Spleen (tissue), 11 donors: ENCODE data around the gene CABP4. TPM values are rescaled to one million over a fixed set of nuclear protein-coding genes. Genes with fewer than 3 reads are reported as not detected.

Experiments
- DNase-seq: peaks from one replicate; pipeline ENCODE4 v3.0.0-alpha.2; 2020
- H3K27ac ChIP-seq, 8 donors: fragments of 200-600 bp; sonication (generic) in 7 of 8; 1 replicate in 4 of 8; 2 replicates in 4 of 8; pipeline versions ENCODE4 v1.5.0 to v1.8.0; 2016 to 2021; ENCODE audit warnings: inconsistent platforms in 4 of 8, mild to moderate bottlenecking in 4 of 8, moderate library complexity in 1 of 8
- H3K27me3 ChIP-seq, 7 donors: fragments of 200-600 bp; sonication (generic) in 6 of 7; replicated peaks in 1 of 7; 1 replicate in 4 of 7; 2 replicates in 3 of 7; pipeline versions ENCODE4 v1.5.0 to v1.8.0; 2016 to 2021; ENCODE audit warnings: inconsistent platforms in 3 of 7, mild to moderate bottlenecking in 1 of 7
- H3K36me3 ChIP-seq, 6 donors: fragments of 200-600 bp; sonication (generic) in 5 of 6; 1 replicate in 4 of 6; 2 replicates in 2 of 6; pipeline versions ENCODE4 v1.5.0 to v1.8.0; 2016 to 2021; ENCODE audit warnings: inconsistent platforms in 2 of 6
- H3K4me1 ChIP-seq, 6 donors: fragments of 200-600 bp; sonication (generic) in 5 of 6; 1 replicate in 3 of 6; 2 replicates in 3 of 6; pipeline versions ENCODE4 v1.5.0 to v1.8.0; 2016 to 2021; ENCODE audit warnings: inconsistent platforms in 3 of 6
- H3K4me3 ChIP-seq, 8 donors: fragments of 200-600 bp; sonication (generic) in 7 of 8; 1 replicate in 4 of 8; 2 replicates in 4 of 8; pipeline versions ENCODE4 v1.5.0 to v1.8.0; 2016 to 2021; ENCODE audit warnings: inconsistent platforms in 4 of 8, mild to moderate bottlenecking in 4 of 8, moderate library complexity in 2 of 8
- H3K9me3 ChIP-seq, 8 donors: fragments of 200-600 bp; sonication (generic) in 7 of 8; 1 replicate in 4 of 8; 2 replicates in 4 of 8; pipeline versions ENCODE4 v1.5.0 to v1.8.0; 2016 to 2021; ENCODE audit warnings: inconsistent platforms in 4 of 8
- CTCF ChIP-seq, 11 experiments: fragments of 200-600 bp in 7 of 11; fragments of 450-650 bp in 4 of 11; sonication (generic) in 4 of 11; IDR thresholded peaks in 8 of 11; conservative IDR thresholded peaks in 3 of 11; 1 replicate in 7 of 11; 2 replicates in 4 of 11; pipeline versions ENCODE4 v1.4.0 to v1.8.0; 2016 to 2021; ENCODE audit warnings: antibody characterized with exemption in 11 of 11, inconsistent platforms in 4 of 11, mild to moderate bottlenecking in 1 of 11
- POLR2A ChIP-seq, 3 donors: fragments of 450-650 bp; IDR thresholded peaks; one replicate each; pipeline ENCODE4 v1.5.1; 2017; ENCODE audit warnings: antibody characterized with exemption in 3 of 3, mild to moderate bottlenecking in 1 of 3
- POLR2AphosphoS5 ChIP-seq, 3 donors: sonication (generic); formaldehyde crosslinking; IDR thresholded peaks; one replicate each; pipeline ENCODE4 v1.5.1; 2017; ENCODE audit warnings: antibody characterized with exemption in 3 of 3
- WGBS, 5 donors: extraction: QIAGEN DNeasy Blood & Tissue Kit in 3 of 5; methylation state at CpG; one replicate each; pipeline versions ENCODE4 v1.1.5 to v1.1.7; 2013 to 2018; 5-methylcytosine and 5-hydroxymethylcytosine counted together
- intact Hi-C: fragments of 100-400 bp; cut with DNase I; formaldehyde crosslinking; loops from one replicate; pipeline ENCODE4 v1.15.0; 2023; ENCODE audit warnings: low total_unique reads
- polyA plus RNA-seq, 3 donors: library from polyadenylated mRNA; stranded (reverse); fragments of 200-250 nt; gene quantifications; one replicate each; pipeline ENCODE4 v1.2.1, GENCODE V29; 2013
- total RNA-seq, 7 donors: library from RNA; depleted of rRNA in 3 of 7; stranded (reverse); fragments of >200 nt in 3 of 7; fragmentation: NEBNext Ultra II Directional in 4 of 7; extraction: Animal tissue kit (Norgen Biotek cat#: 25700) in 4 of 7; gene quantifications; one replicate each; pipeline versions ENCODE4 v1.1.0 to v1.2.1, GENCODE V29; 2016 to 2021
- donor health status: healthy with polysubstance abuse.
- donor health status: DM: no; HTN: no; CAD: no; lungs with moderate emphysema.
- donor health status: DM: no; HTN: no; CAD: no.
- donor health status: Bipolar disorder and iron deficiency.
- donor health status: healthy.
- donor health status: DM: no; HTN: no; CAD: no.
- donor health status: DM: yes; HTN: yes; CAD: no.

CABP4 gene
- total and polyA plus RNA-seq, 10 donors: 2.6 to 27.3 (median 17.1) TPM

- no peak overlapping the region for H3K4me3 ChIP-seq
- no peaks in the 10 kb centered on the region for H3K27me3 ChIP-seq
- H3K4me1 ChIP-seq: peaks cover 27 to 86% (median 62%) of the 10 kb centered on the region in 6 donors
- H3K9me3 ChIP-seq: no peaks in the 10 kb centered on the region
- intact Hi-C loops: no loop called here
- DNase-seq: no peak
- TF ChIP-seq CTCF (IDR thresholded peaks at IDR 0.05 in 8 of 11, conservative IDR thresholded peaks at IDR 0.05 in 3 of 11): no peak
- TF ChIP-seq POLR2AphosphoS5 (IDR thresholded peaks at IDR 0.05): peak in 1 of 3 donors; percentile 13
- no peak for TF ChIP-seq POLR2A (IDR thresholded peaks at IDR 0.05)
- H3K36me3 ChIP-seq: peaks cover 0 to 11% (median 0%) of the 10 kb centered on the region in 6 donors
- peak overlapping the region in 6 of 8 donors; percentile 91 to 98 (median 96) for H3K27ac ChIP-seq
- 70 to 88% (median 82%) methylated on average over 2 to 5 of the region's 5 CpGs for WGBS, 5 donors
Measured at GRCh38 chr11:67466367-67466766, 11.2 kb downstream of the CABP4 start.

DNA sequence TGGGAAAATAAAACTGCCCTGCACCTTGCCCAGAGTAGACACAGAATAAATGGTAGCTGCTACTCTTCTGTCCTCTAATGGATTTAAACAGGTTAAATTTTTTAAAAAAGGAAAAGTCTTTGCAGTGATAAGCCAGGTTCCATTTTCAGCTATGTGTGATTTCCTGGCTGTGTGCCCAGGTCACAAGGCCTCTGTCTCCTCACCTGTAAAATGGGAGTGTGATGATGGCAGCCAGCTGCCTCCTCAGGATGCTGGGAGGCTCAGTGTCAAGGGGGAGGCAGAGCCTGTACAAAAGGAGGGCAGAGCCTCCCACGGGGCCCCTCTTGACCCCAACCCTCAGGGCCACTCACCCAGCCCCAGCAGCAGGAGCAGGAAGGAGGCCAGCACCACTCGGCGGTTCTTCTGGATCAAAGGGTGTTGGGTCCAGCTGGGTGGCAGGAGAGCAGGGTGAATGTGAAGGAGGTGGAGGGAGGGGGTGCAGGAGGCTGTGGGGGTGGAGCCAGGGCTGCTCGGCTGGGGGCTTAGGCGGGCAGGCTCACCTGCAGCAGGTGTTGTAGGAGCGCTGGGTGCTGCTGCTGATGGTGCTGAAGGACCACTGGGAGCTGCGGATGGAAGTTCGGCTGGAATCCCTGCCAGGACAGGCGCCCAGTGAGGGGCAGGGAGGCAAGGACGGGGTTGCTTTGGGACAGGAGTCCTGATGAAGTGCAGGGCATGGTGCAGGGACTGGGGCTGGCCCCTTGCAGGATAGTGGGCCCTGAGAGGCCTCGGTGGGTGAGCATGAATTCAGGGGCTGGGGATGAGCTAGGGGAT lies 12.0 kb downstream of the CABP4 start:
- DNase-seq: no peak
- Histone ChIP-seq H3K27ac (peak overlapping the region in 5 of 8 donors; percentile 94 to 98 (median 96)), H3K27me3 (no peaks in the 10 kb centered on the region), H3K9me3 (no peaks in the 10 kb centered on the region), H3K36me3 (peaks cover 0 to 11% (median 0%) of the 10 kb centered on the region in 6 donors), H3K4me1 (peaks cover 27 to 79% (median 62%) of the 10 kb centered on the region in 6 donors), H3K4me3 (peak overlapping the region in 2 of 8 donors; percentile 95 to 99)
- WGBS, 5 donors: 79 to 81% (median 80%) methylated on average over 11 of the region's 11 CpGs
- intact Hi-C loops: no loop called here
- peak in 1 of 3 donors; percentile 22 for TF ChIP-seq POLR2AphosphoS5 (IDR thresholded peaks at IDR 0.05)
- TF ChIP-seq CTCF (IDR thresholded peaks at IDR 0.05 in 8 of 11, conservative IDR thresholded peaks at IDR 0.05 in 3 of 11): no peak
- no peak for TF ChIP-seq POLR2A (IDR thresholded peaks at IDR 0.05)

DNA sequence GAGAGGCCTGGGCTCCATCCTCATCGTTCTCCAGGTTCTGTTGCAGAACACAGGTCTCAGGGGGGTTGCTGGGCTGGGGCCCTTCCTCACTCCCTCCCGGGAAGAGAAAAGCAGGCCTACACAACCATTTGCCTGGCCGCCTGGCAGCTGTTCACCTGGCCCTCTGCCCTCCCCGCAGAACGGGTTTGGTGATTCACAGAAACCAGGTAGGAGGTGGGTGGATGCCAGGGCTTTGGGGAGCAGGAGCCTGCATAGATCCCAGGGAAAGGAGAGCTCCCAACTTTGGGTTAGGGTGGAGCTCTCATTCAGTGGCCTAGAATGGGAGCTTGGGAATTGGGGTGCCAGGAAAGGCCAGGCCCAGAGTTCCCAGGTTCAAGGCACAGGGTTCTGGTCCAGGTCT lies 12.9 kb downstream of the CABP4 start:
- Histone ChIP-seq H3K27me3 (no peaks in the 10 kb centered on the region), H3K4me1 (peaks cover 27 to 70% (median 62%) of the 10 kb centered on the region in 6 donors), H3K4me3 (peak overlapping the region; percentile 94 to 99 (median 95)), H3K27ac (peak overlapping the region; percentile 71 to 98 (median 92)), H3K9me3 (no peaks in the 10 kb centered on the region), H3K36me3 (peaks cover 0 to 11% (median 0%) of the 10 kb centered on the region in 6 donors)
- WGBS, 5 donors: 45 to 67% (median 58%) methylated on average over 5 of the region's 5 CpGs
- no peak for DNase-seq
- TF ChIP-seq POLR2AphosphoS5 (IDR thresholded peaks at IDR 0.05): no peak
- TF ChIP-seq POLR2A (IDR thresholded peaks at IDR 0.05): no peak
- no peak for TF ChIP-seq CTCF (IDR thresholded peaks at IDR 0.05 in 8 of 11, conservative IDR thresholded peaks at IDR 0.05 in 3 of 11)
- intact Hi-C loops: no loop called here

DNA sequence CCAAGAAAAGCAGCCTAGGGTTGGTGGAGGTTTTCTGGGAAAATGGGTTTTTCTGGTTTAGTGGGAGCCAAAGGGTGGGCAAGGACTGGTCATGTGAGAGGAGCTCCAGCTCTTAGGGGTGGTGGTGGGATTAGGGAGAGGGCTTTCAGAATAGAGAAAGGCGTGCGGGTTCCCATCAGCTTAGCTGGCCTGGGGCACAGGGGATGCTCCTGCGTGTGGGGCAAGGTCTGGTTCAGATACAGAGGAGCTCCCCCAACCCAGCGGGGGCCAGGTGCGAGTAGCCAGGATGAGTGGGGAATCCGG lies 13.3 kb downstream of the CABP4 start:
- Histone ChIP-seq H3K27me3 (no peaks in the 10 kb centered on the region), H3K4me1 (peaks cover 27 to 67% (median 59%) of the 10 kb centered on the region in 6 donors), H3K27ac (peak overlapping the region; percentile 71 to 98 (median 92)), H3K4me3 (peak overlapping the region; percentile 94 to 99 (median 95)), H3K9me3 (no peaks in the 10 kb centered on the region), H3K36me3 (peaks cover 0 to 11% (median 0%) of the 10 kb centered on the region in 6 donors)
- WGBS, 5 donors: 3 to 8% (median 4%) methylated on average over 5 to 6 of the region's 6 CpGs
- TF ChIP-seq POLR2AphosphoS5 (IDR thresholded peaks at IDR 0.05) (no peak), CTCF (IDR thresholded peaks at IDR 0.05 in 8 of 11, conservative IDR thresholded peaks at IDR 0.05 in 3 of 11) (no peak), POLR2A (IDR thresholded peaks at IDR 0.05) (no peak)
- intact Hi-C loops: no loop called here
- DNase-seq: no peak
